ENCODE data around the gene JAKMIP3.

The JAKMIP3 gene

GRCh38 chr10:132064771-132065437 lies 842 bp upstream of the JAKMIP3 start:
- Histone ChIP-seq H3K27ac (ENCODE audit: poor library complexity, severe bottlenecking) (no peak overlapping the region), H3K27me3 (ENCODE audit: insufficient read depth, poor library complexity, severe bottlenecking) (no peaks in the 10 kb centered on the region), H3K9me3 (ENCODE audit: severe bottlenecking) (no peaks in the 10 kb centered on the region), H3K4me1 (ENCODE audit: insufficient read depth, poor library complexity, severe bottlenecking) (no peaks in the 10 kb centered on the region), H3K4me3 (ENCODE audit: severe bottlenecking) (no peak overlapping the region), H3K36me3 (ENCODE audit: low read depth) (no peaks in the 10 kb centered on the region)
- ATAC-seq (ENCODE audit: low read depth) (no peak), DNase-seq (ENCODE audit: low spot score) (no peak)
- TF ChIP-seq, protein P1, sequence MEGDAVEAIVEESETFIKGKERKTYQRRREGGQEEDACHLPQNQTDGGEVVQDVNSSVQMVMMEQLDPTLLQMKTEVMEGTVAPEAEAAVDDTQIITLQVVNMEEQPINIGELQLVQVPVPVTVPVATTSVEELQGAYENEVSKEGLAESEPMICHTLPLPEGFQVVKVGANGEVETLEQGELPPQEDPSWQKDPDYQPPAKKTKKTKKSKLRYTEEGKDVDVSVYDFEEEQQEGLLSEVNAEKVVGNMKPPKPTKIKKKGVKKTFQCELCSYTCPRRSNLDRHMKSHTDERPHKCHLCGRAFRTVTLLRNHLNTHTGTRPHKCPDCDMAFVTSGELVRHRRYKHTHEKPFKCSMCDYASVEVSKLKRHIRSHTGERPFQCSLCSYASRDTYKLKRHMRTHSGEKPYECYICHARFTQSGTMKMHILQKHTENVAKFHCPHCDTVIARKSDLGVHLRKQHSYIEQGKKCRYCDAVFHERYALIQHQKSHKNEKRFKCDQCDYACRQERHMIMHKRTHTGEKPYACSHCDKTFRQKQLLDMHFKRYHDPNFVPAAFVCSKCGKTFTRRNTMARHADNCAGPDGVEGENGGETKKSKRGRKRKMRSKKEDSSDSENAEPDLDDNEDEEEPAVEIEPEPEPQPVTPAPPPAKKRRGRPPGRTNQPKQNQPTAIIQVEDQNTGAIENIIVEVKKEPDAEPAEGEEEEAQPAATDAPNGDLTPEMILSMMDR (IDR thresholded peaks at IDR 0.05; ENCODE audit: poor library complexity, severe bottlenecking): no peak

- Histone ChIP-seq H3K9me3 (ENCODE audit: severe bottlenecking) (no peaks in the 10 kb centered on the region), H3K27ac (ENCODE audit: poor library complexity, severe bottlenecking) (no peak overlapping the region), H3K36me3 (ENCODE audit: low read depth) (no peaks in the 10 kb centered on the region), H3K4me1 (ENCODE audit: insufficient read depth, poor library complexity, severe bottlenecking) (no peaks in the 10 kb centered on the region), H3K27me3 (ENCODE audit: insufficient read depth, poor library complexity, severe bottlenecking) (no peaks in the 10 kb centered on the region), H3K4me3 (ENCODE audit: severe bottlenecking) (peak overlapping the region; percentile 8)
- DNase-seq (ENCODE audit: low spot score) (no peak), ATAC-seq (ENCODE audit: low read depth) (no peak; the same call in 2 of the 3 replicates)
- TF ChIP-seq, protein P1 (IDR thresholded peaks at IDR 0.05; ENCODE audit: poor library complexity, severe bottlenecking): no peak
These were observed 440 bp downstream of the JAKMIP3 start for GRCh38 chr10:132066186-132066585.

DNA sequence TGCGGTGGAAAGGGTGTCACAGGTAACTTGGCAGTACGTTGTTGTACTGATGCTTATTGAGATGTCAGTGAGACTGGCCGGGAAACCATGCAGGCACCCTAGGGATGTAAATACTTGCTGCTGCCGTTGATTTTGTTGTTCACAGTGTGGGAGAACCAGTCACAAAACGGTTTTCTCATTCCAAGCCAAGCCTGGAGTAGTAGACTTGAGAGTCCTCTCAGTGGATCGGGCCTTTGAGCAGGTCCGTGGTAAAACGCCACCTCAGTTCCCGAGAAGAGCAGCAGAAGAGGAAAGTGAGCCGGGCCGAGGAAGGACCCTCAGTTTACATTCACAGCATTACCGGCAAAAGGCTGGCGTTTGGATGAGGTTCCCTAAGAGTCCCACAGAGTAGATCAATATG lies 1.1 kb downstream of the JAKMIP3 start:
- no peaks in the 10 kb centered on the region for H3K4me1 ChIP-seq (ENCODE audit: insufficient read depth, poor library complexity, severe bottlenecking)
- DNase-seq (ENCODE audit: low spot score) (no peak), ATAC-seq (ENCODE audit: low read depth) (no peak)
- H3K36me3 ChIP-seq (ENCODE audit: low read depth): no peaks in the 10 kb centered on the region
- H3K4me3 ChIP-seq (ENCODE audit: severe bottlenecking): no peak overlapping the region
- TF ChIP-seq, protein P1 (IDR thresholded peaks at IDR 0.05; ENCODE audit: poor library complexity, severe bottlenecking): no peak
- H3K27ac ChIP-seq (ENCODE audit: poor library complexity, severe bottlenecking): no peak overlapping the region
- no peaks in the 10 kb centered on the region for H3K27me3 ChIP-seq (ENCODE audit: insufficient read depth, poor library complexity, severe bottlenecking)
- no peaks in the 10 kb centered on the region for H3K9me3 ChIP-seq (ENCODE audit: severe bottlenecking)

- Histone ChIP-seq H3K36me3 (ENCODE audit: low read depth) (no peaks in the 10 kb centered on the region), H3K4me1 (ENCODE audit: insufficient read depth, poor library complexity, severe bottlenecking) (no peaks in the 10 kb centered on the region), H3K9me3 (ENCODE audit: severe bottlenecking) (no peaks in the 10 kb centered on the region), H3K27ac (ENCODE audit: poor library complexity, severe bottlenecking) (no peak overlapping the region), H3K27me3 (ENCODE audit: insufficient read depth, poor library complexity, severe bottlenecking) (no peaks in the 10 kb centered on the region), H3K4me3 (ENCODE audit: severe bottlenecking) (no peak overlapping the region)
- ATAC-seq (ENCODE audit: low read depth) (no peak), DNase-seq (ENCODE audit: low spot score) (no peak)
- TF ChIP-seq, protein P1 (IDR thresholded peaks at IDR 0.05; ENCODE audit: poor library complexity, severe bottlenecking): no peak
These were observed 2.8 kb downstream of the JAKMIP3 start for GRCh38 chr10:132068431-132069121.

Data from RWPE2 (cell line).